GM06990 (cell line): Measurements from ENCODE around the gene ANO7.
A peak's percentile ranks its signal among the peaks of the same experiment; 100 is the strongest.

Experiments used
- DNase-seq: peaks from one replicate; pipeline ENCODE4 v3.0.0-alpha.2; 2011; ENCODE audit not compliant: insufficient read length; ENCODE audit errors: extremely low read depth
- H3K27me3 ChIP-seq: replicated peaks from 2 replicates; pipeline ENCODE4 v1.6.0; 2011; ENCODE audit warnings: low read length; ENCODE audit not compliant: control insufficient read depth, insufficient read depth
- H3K36me3 ChIP-seq: 2 replicates; pipeline ENCODE4 v1.5.1; 2011; ENCODE audit warnings: low read length; ENCODE audit not compliant: control insufficient read depth, insufficient read depth
- H3K4me3 ChIP-seq: replicated peaks from 2 replicates; pipeline ENCODE4 v1.5.1; 2011; ENCODE audit warnings: low read depth, mild to moderate bottlenecking, control low read depth, low read length
- TF ChIP-seq, protein P1 (sequence below): IDR thresholded peaks from 2 replicates; pipeline ENCODE4 v1.5.1; 2011; ENCODE audit warnings: low read length, control low read depth, mild to moderate bottlenecking, inconsistent platforms; ENCODE audit not compliant: insufficient read depth, poor library complexity, severe bottlenecking

The ANO7 gene

DNA sequence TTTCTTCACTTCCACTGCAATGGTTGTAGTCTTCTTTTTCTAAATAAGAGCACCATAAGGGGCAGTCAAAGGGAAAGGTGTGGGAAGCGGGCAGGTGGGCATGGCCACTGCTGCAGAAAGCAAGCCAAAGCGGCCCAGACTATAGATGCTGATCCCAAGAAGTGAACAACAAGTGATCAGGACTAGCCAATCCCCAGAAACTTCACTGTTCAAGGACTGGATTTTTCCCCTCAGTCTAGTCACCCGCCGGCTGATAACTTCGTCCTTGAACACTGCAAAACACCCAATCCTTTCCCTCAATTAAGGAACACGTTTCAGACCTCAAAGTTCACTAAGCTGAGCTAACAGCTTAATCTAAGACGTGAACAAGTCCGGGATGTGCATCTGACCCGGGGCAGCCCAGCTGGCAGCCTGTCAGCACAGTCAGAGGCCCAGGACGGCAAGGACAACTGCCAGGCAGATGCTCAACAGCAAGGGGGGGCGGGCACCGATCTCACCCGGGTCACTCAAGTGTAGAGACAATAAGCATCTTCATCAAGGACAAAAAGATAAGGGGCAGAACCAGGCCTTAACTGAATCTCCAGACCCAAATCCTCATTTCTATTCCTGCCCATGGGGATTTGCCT, 67.2 kb downstream of the ANO7 start:
- Histone ChIP-seq H3K4me3 (no peak overlapping the region), H3K27me3 (no peaks in the 10 kb centered on the region), H3K36me3 (peaks cover 57% of the 10 kb centered on the region)
- TF ChIP-seq, protein P1, sequence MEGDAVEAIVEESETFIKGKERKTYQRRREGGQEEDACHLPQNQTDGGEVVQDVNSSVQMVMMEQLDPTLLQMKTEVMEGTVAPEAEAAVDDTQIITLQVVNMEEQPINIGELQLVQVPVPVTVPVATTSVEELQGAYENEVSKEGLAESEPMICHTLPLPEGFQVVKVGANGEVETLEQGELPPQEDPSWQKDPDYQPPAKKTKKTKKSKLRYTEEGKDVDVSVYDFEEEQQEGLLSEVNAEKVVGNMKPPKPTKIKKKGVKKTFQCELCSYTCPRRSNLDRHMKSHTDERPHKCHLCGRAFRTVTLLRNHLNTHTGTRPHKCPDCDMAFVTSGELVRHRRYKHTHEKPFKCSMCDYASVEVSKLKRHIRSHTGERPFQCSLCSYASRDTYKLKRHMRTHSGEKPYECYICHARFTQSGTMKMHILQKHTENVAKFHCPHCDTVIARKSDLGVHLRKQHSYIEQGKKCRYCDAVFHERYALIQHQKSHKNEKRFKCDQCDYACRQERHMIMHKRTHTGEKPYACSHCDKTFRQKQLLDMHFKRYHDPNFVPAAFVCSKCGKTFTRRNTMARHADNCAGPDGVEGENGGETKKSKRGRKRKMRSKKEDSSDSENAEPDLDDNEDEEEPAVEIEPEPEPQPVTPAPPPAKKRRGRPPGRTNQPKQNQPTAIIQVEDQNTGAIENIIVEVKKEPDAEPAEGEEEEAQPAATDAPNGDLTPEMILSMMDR = no peak
- no peak for DNase-seq

- TF ChIP-seq, protein P1 = no peak
- peaks cover 54% of the 10 kb centered on the region for H3K36me3 ChIP-seq
Measured at GRCh38 chr2:241256168-241256545, 67.7 kb downstream of the ANO7 start.

DNA sequence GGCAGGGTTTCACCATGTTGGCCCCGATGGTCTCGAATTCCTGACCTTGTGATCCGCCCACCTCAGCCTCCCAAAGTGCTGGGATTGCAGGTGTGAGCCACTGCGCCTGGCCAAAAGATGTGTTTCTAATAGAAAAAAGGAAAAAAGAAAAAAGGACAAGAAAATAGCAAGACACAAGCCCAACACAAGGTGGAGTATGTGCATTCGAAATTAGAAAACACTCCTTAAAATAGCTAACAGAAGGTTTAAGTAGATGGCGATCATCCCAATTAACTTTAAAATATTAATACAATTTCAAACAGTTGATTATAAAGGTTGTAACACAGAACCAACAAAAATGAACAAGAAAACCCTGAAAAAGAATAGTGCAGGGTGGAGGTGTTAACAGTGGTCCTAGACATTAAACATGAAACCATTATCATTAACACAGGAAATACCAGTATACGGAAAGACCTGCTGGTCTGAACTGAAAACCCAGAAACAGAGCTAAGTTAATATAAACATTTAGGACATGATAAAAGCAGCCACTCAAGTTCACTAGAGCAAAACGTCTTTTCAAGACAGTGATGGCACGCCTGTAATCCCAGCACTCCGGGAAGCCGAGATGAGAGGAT, 69.0 kb downstream of the ANO7 start:
- DNase-seq = no peak
- Histone ChIP-seq H3K4me3 (no peak overlapping the region), H3K36me3 (peaks cover 55% of the 10 kb centered on the region), H3K27me3 (no peaks in the 10 kb centered on the region)
- TF ChIP-seq, protein P1 = peak; percentile 10

More at GRCh38 chr2:241256168-241256545, 67.7 kb downstream of the ANO7 start:
- Histone ChIP-seq H3K4me3 (no peak overlapping the region), H3K27me3 (no peaks in the 10 kb centered on the region)
- no peak for DNase-seq

- Histone ChIP-seq H3K4me3 (no peak overlapping the region), H3K36me3 (peaks cover 55% of the 10 kb centered on the region), H3K27me3 (no peaks in the 10 kb centered on the region)
- no peak for DNase-seq
- TF ChIP-seq, protein P1 = no peak
Measured at GRCh38 chr2:241258505-241259280, 70.2 kb downstream of the ANO7 start.

- TF ChIP-seq, protein P1 = no peak
- H3K27me3 ChIP-seq = no peaks in the 10 kb centered on the region
- H3K4me3 ChIP-seq = no peak overlapping the region
- H3K36me3 ChIP-seq = peaks cover 53% of the 10 kb centered on the region
- no peak for DNase-seq
Measured at GRCh38 chr2:241260911-241261310, 72.4 kb downstream of the ANO7 start.
